DOHH2 (cell line): ENCODE results near the gene KREMEN1.

Experiments used
- H3F3A ChIP-seq: fragments of 200-600 bp; sonication (generic), shearing (Covaris generic); 2 replicates; pipeline ENCODE4 v1.6.0; 2016; ENCODE audit warnings: antibody characterized with exemption, mild to moderate bottlenecking; ENCODE audit not compliant: control insufficient read depth, insufficient read depth
- H3K27ac ChIP-seq: fragments of 200-600 bp; sonication (generic); 2 replicates; pipeline ENCODE4 v1.5.1; 2014; ENCODE audit warnings: low read depth, mild to moderate bottlenecking, low read length, moderate library complexity
- H3K27me3 ChIP-seq: fragments of 200-600 bp; sonication (generic); 2 replicates; pipeline ENCODE4 v1.6.1; 2014; ENCODE audit warnings: mild to moderate bottlenecking, low read length, mixed read lengths; ENCODE audit not compliant: control insufficient read depth
- H3K36me3 ChIP-seq: fragments of 200-600 bp; sonication (generic); 2 replicates; pipeline ENCODE4 v1.6.1; 2014; ENCODE audit warnings: mild to moderate bottlenecking, low read length, moderate library complexity, mixed read lengths; ENCODE audit not compliant: control insufficient read depth
- H3K4me1 ChIP-seq: fragments of 200-600 bp; sonication (generic); 2 replicates; pipeline ENCODE4 v1.6.1; 2014; ENCODE audit warnings: mild to moderate bottlenecking, low read length, mixed read lengths; ENCODE audit not compliant: control insufficient read depth
- H3K4me2 ChIP-seq: fragments of 200-600 bp; sonication (generic); 2 replicates; pipeline ENCODE4 v1.6.0; 2014; ENCODE audit warnings: mild to moderate bottlenecking, low read length, moderate library complexity
- H3K4me3 ChIP-seq: fragments of 200-600 bp; sonication (generic); 2 replicates; pipeline ENCODE4 v1.5.1; 2014; ENCODE audit warnings: mild to moderate bottlenecking, low read length, mixed read lengths
- H3K79me2 ChIP-seq: fragments of 200-600 bp; sonication (generic); 2 replicates; pipeline ENCODE4 v1.6.1; 2014; ENCODE audit warnings: mild to moderate bottlenecking, low read length, mixed read lengths; ENCODE audit not compliant: control insufficient read depth
- H3K9me2 ChIP-seq: fragments of 200-600 bp; sonication (generic); replicated peaks from 2 replicates; pipeline ENCODE4 v1.6.1; 2014; ENCODE audit warnings: mild to moderate bottlenecking, low read length, mixed read lengths; ENCODE audit not compliant: control insufficient read depth
- H3K9me3 ChIP-seq: fragments of 200-600 bp; sonication (generic); 2 replicates; pipeline ENCODE4 v1.6.1; 2014; ENCODE audit warnings: antibody characterized with exemption, low read length, mixed read lengths; ENCODE audit not compliant: control insufficient read depth, insufficient read depth
- H4K20me1 ChIP-seq: fragments of 200-600 bp; sonication (generic); 2 replicates; pipeline ENCODE4 v1.6.0; 2014; ENCODE audit warnings: low read depth, mild to moderate bottlenecking, antibody characterized with exemption, low read length, moderate library complexity; ENCODE audit not compliant: control insufficient read depth, insufficient read depth
- CTCF ChIP-seq: fragments of 200-600 bp; sonication (generic); IDR thresholded peaks from one replicate; pipeline ENCODE4 v1.5.1; 2014; ENCODE audit warnings: antibody characterized with exemption, mild to moderate bottlenecking, low read depth, low read length; ENCODE audit not compliant: poor library complexity, severe bottlenecking
- EZH2phosphoT487 ChIP-seq: fragments of 200-600 bp; sonication (generic); IDR thresholded peaks from 2 replicates; pipeline ENCODE4 v1.6.1; 2017; ENCODE audit warnings: borderline replicate concordance, mild to moderate bottlenecking, antibody characterized with exemption, low read length, moderate library complexity, mixed read lengths

The KREMEN1 gene

GRCh38 chr22:29200901-29201300 is 128.1 kb downstream of the KREMEN1 start:
- TF ChIP-seq EZH2phosphoT487 (no peak), CTCF (no peak)
- Histone ChIP-seq H3K4me1 (peaks cover 12% of the 10 kb centered on the region), H3K4me2 (no peak overlapping the region), H4K20me1 (no peaks in the 10 kb centered on the region), H3K27ac (no peak overlapping the region), H3K4me3 (no peak overlapping the region), H3K9me3 (no peaks in the 10 kb centered on the region), H3K79me2 (no peaks in the 10 kb centered on the region), H3F3A (no peaks in the 10 kb centered on the region), H3K36me3 (no peaks in the 10 kb centered on the region), H3K9me2 (no peaks in the 10 kb centered on the region), H3K27me3 (peaks cover 20% of the 10 kb centered on the region)

GRCh38 chr22:29201782-29202181 is 128.9 kb downstream of the KREMEN1 start:
- 0 out of 2 replicates have a peak, but pooled peaks cover under 1% of the 10 kb centered on the region for H4K20me1 ChIP-seq
- H3K27me3 ChIP-seq = peaks cover 25% of the 10 kb centered on the region
- no peak overlapping the region for H3K4me3 ChIP-seq
- no peaks in the 10 kb centered on the region for H3K79me2 ChIP-seq
- H3K36me3 ChIP-seq = no peaks in the 10 kb centered on the region
- H3K9me3 ChIP-seq = no peaks in the 10 kb centered on the region
- TF ChIP-seq CTCF (no peak), EZH2phosphoT487 (no peak)
- H3K27ac ChIP-seq = no peak overlapping the region
- H3K9me2 ChIP-seq = no peaks in the 10 kb centered on the region
- H3K4me2 ChIP-seq = no peak overlapping the region; the same call in 1 of the 2 replicates
- H3F3A ChIP-seq = no peaks in the 10 kb centered on the region
- peaks cover 12% of the 10 kb centered on the region for H3K4me1 ChIP-seq

- no peaks in the 10 kb centered on the region for H3K36me3 ChIP-seq
- no peak for TF ChIP-seq EZH2phosphoT487
- peak; percentile 69 for TF ChIP-seq CTCF
- peaks cover 32% of the 10 kb centered on the region for H3K27me3 ChIP-seq
- no peaks in the 10 kb centered on the region for H3K9me2 ChIP-seq
- H3K79me2 ChIP-seq = no peaks in the 10 kb centered on the region
- no peaks in the 10 kb centered on the region for H3F3A ChIP-seq
- peak overlapping the region; percentile 0; the same call in 1 of the 2 replicates for H3K4me2 ChIP-seq
- no peak overlapping the region for H3K27ac ChIP-seq
- H3K9me3 ChIP-seq = no peaks in the 10 kb centered on the region
- H3K4me3 ChIP-seq = no peak overlapping the region
- H4K20me1 ChIP-seq = 0 out of 2 replicates have a peak, but pooled peaks cover 4% of the 10 kb centered on the region
- H3K4me1 ChIP-seq = peaks cover 12% of the 10 kb centered on the region
These were observed 129.7 kb downstream of the KREMEN1 start for GRCh38 chr22:29202212-29203192.
